ENCODE results near the gene CGREF1. TPM values are rescaled to one million over a fixed set of nuclear protein-coding genes. Genes with fewer than 3 reads are reported as not detected.
A peak's percentile ranks its signal among the peaks of the same experiment; 100 is the strongest.

Gene CGREF1
- total RNA-seq, 4 donors from 2014 or later: 2.3 to 22.9 (median 9.7) TPM

GRCh38 chr2:27054721-27055120 is 64.2 kb downstream of the CGREF1 start:
- TF ChIP-seq, protein P1, sequence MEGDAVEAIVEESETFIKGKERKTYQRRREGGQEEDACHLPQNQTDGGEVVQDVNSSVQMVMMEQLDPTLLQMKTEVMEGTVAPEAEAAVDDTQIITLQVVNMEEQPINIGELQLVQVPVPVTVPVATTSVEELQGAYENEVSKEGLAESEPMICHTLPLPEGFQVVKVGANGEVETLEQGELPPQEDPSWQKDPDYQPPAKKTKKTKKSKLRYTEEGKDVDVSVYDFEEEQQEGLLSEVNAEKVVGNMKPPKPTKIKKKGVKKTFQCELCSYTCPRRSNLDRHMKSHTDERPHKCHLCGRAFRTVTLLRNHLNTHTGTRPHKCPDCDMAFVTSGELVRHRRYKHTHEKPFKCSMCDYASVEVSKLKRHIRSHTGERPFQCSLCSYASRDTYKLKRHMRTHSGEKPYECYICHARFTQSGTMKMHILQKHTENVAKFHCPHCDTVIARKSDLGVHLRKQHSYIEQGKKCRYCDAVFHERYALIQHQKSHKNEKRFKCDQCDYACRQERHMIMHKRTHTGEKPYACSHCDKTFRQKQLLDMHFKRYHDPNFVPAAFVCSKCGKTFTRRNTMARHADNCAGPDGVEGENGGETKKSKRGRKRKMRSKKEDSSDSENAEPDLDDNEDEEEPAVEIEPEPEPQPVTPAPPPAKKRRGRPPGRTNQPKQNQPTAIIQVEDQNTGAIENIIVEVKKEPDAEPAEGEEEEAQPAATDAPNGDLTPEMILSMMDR (IDR thresholded peaks at IDR 0.05): no peak
- TF ChIP-seq POLR2A (IDR thresholded peaks at IDR 0.05): no peak
- H3K9me3 ChIP-seq: no peaks in the 10 kb centered on the region
- no peaks in the 10 kb centered on the region for H3K36me3 ChIP-seq
- peaks cover 0 to 3% of the 10 kb centered on the region in 2 donors for H3K4me1 ChIP-seq
- H3K4me3 ChIP-seq: no peak overlapping the region
- H3K27me3 ChIP-seq: no peaks in the 10 kb centered on the region
- intact Hi-C loops (cut with DNase I; ENCODE audit: low total_unique reads): no loop called here
- H3K27ac ChIP-seq: no peak overlapping the region
- no peak for DNase-seq

DNA sequence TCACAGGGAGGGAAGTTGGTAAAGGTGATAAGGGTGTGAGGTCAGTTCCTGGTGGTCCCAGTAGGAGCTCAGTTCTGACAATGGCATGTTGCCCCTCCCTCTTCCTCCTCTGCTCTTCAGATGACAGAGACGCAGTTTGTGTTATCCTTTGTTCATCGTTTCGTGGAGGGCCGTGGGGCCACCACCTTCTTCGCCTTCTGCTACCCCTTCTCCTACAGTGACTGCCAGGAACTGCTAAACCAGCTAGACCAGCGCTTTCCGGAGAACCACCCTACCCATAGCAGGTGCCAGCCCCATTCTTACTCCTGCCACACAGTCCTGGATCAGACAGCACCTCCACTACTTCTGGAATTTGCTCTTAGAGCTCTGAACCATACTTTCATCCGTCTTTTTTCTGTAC is 65.2 kb downstream of the CGREF1 start:
- TF ChIP-seq, protein P1 (IDR thresholded peaks at IDR 0.05): no peak
- no peak for TF ChIP-seq POLR2A (IDR thresholded peaks at IDR 0.05)
- H3K36me3 ChIP-seq: no peaks in the 10 kb centered on the region
- intact Hi-C loops (cut with DNase I; ENCODE audit: low total_unique reads): no loop called here
- DNase-seq: no peak
- H3K4me1 ChIP-seq: peaks cover 0 to 3% of the 10 kb centered on the region in 2 donors
- H3K4me3 ChIP-seq: no peak overlapping the region
- H3K27me3 ChIP-seq: no peaks in the 10 kb centered on the region
- H3K27ac ChIP-seq: no peak overlapping the region
- no peaks in the 10 kb centered on the region for H3K9me3 ChIP-seq

DNA sequence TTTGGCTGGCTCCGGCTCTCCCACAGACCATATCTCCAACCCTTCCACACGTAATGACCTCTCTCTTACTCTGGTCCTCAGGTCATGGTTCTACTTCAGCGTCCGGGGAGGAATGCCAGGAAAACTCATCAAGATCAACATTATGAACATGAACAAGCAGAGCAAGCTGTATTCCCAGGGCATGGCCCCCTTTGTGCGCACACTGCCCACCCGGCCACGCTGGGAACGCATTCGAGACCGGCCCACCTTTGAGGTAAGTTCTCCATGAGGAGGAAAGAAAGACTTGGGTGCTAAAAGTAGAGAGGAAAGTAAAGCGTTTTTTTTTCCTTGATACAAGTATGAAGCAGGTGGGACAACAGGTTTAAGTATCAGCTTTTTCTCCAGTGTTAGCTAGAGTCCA is 65.6 kb downstream of the CGREF1 start:
- no peak for TF ChIP-seq POLR2A (IDR thresholded peaks at IDR 0.05)
- TF ChIP-seq, protein P1 (IDR thresholded peaks at IDR 0.05): no peak
- Histone ChIP-seq H3K9me3 (no peaks in the 10 kb centered on the region), H3K36me3 (no peaks in the 10 kb centered on the region), H3K4me3 (no peak overlapping the region), H3K27ac (no peak overlapping the region), H3K4me1 (peaks cover 0 to 3% of the 10 kb centered on the region in 2 donors), H3K27me3 (no peaks in the 10 kb centered on the region)
- intact Hi-C loops (cut with DNase I; ENCODE audit: low total_unique reads): no loop called here
- DNase-seq: no peak

GRCh38 chr2:27051902-27052645 is 66.9 kb downstream of the CGREF1 start:
- peak overlapping the region; percentile 75 to 96 for H3K4me3 ChIP-seq
- H3K4me1 ChIP-seq: peaks cover 0 to 3% of the 10 kb centered on the region in 2 donors
- DNase-seq: peak in 1 of 2 donors; percentile 60
- H3K9me3 ChIP-seq: no peaks in the 10 kb centered on the region
- TF ChIP-seq, protein P1 (IDR thresholded peaks at IDR 0.05): no peak
- TF ChIP-seq POLR2A (IDR thresholded peaks at IDR 0.05): no peak
- no peaks in the 10 kb centered on the region for H3K36me3 ChIP-seq
- H3K27me3 ChIP-seq: no peaks in the 10 kb centered on the region
- peak overlapping the region; percentile 94 to 100 for H3K27ac ChIP-seq
- intact Hi-C loops (cut with DNase I; ENCODE audit: low total_unique reads): loop anchor here (2.0 kb wide), 1 partner anchor 27 kb away; the partner anchor contains the start of gene EMILIN1

Measured in uterus (tissue), 4 donors.